Left lung (tissue), 10 donors: ENCODE measurements around the gene ARHGAP26. TPM values are rescaled to one million over a fixed set of nuclear protein-coding genes. Genes with fewer than 3 reads are reported as not detected.

Source experiments
- ATAC-seq: fragments of 200-7000 bp; cut with Tn5 transposase; one replicate; pipeline ENCODE4 v1.9.1; 2020; ENCODE audit warnings: moderate library complexity
- DNase-seq, 4 donors: peaks; one replicate each; pipeline ENCODE4 v3.0.0-alpha.2; 2013 to 2020
- H3K27ac ChIP-seq, 2 donors: fragments of 200-600 bp; sonication (generic) in 1 of 2; one replicate each; pipeline versions ENCODE4 v1.5.0 to v1.8.0; 2020 to 2021
- H3K27me3 ChIP-seq, 2 donors: fragments of 200-600 bp; sonication (generic) in 1 of 2; one replicate each; pipeline versions ENCODE4 v1.5.0 to v1.8.0; 2020 to 2021
- H3K36me3 ChIP-seq, 2 donors: fragments of 200-600 bp; sonication (generic) in 1 of 2; one replicate each; pipeline versions ENCODE4 v1.5.0 to v1.8.0; 2020 to 2021
- H3K4me1 ChIP-seq, 2 donors: fragments of 200-600 bp; one replicate each; pipeline ENCODE4 v1.8.0; 2021
- H3K4me3 ChIP-seq, 2 donors: fragments of 200-600 bp; sonication (generic) in 1 of 2; one replicate each; pipeline versions ENCODE4 v1.5.0 to v1.8.0; 2020 to 2021; ENCODE audit warnings: mild to moderate bottlenecking in 1 of 2
- H3K9me3 ChIP-seq, 2 donors: fragments of 200-600 bp; sonication (generic) in 1 of 2; one replicate each; pipeline versions ENCODE4 v1.5.0 to v1.8.0; 2020 to 2021
- intact Hi-C, 2 donors: fragments of 100-400 bp; cut with DNase I; formaldehyde crosslinking; loops; one replicate each; pipeline versions ENCODE4 v1.11.2 to v1.14.2; 2022
- polyA plus RNA-seq, 6 donors: library from polyadenylated mRNA; unstranded; fragments of 120-200 nt; gene quantifications; one replicate each; pipeline ENCODE4 v1.2.1, GENCODE V29; 2013; ENCODE audit not compliant: insufficient read length in 6 of 6
- total RNA-seq, 2 donors: library from RNA; stranded (reverse); fragmentation: NEBNext Ultra II Directional; extraction: Animal tissue kit (Norgen Biotek cat#: 25700); gene quantifications; one replicate each; pipeline ENCODE4 v1.2.1, GENCODE V29; 2021
- TF ChIP-seq, protein P1 (sequence below), 2 donors: fragments of 200-600 bp; sonication (generic) in 1 of 2; IDR thresholded peaks; one replicate each; pipeline versions ENCODE4 v1.5.0 to v1.8.0; 2021; ENCODE audit warnings: antibody characterized with exemption in 2 of 2
- donor health status: DM: no; HTN: yes; CAD: no.
- donor health status: DM: no; HTN: no; CAD: no.

Gene ARHGAP26
- total and polyA plus RNA-seq, 8 donors: 13.9 to 61.9 (median 14.9) TPM

DNA sequence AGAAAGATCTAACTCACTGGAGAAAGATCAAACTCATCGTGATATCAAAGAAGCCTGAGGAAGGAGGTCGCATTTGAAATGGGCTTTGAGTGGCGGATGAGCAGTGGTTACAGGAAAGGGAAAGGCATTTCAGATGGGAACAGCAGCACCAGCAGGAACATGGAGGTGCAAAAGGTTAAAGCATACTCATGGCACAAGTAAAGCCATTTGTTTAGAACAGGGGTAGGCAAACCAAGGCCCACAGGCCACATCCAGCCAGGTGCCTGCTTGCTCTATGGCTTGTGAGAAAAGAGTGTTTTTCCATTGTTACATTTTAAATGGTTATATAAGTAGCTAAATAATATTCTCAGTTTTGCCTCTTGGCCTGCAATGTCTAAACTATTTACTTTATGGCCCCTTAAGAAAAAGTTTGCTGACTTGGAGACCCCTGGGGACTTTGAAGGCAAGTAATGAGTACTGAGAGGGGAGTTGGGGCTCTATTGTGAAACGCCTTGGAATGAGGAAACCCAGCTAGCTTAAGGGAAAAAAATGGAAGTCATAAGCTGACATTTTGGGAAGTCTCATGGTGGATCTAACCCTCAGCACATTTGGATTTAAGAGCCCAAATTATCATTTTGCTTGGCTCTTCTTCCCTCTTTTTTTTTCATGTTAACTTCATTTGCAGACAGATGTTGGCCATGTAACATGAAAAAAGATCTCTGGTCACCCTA is 422.2 kb downstream of the ARHGAP26 start:
- DNase-seq (no peak), ATAC-seq (no peak)
- intact Hi-C loops: no loop called here
- Histone ChIP-seq H3K27ac (no peak overlapping the region), H3K36me3 (no peaks in the 10 kb centered on the region), H3K9me3 (peaks cover 0 to 12% of the 10 kb centered on the region in 2 donors), H3K27me3 (no peaks in the 10 kb centered on the region), H3K4me1 (peaks cover 6 to 14% of the 10 kb centered on the region in 2 donors), H3K4me3 (no peak overlapping the region)
- TF ChIP-seq, protein P1, sequence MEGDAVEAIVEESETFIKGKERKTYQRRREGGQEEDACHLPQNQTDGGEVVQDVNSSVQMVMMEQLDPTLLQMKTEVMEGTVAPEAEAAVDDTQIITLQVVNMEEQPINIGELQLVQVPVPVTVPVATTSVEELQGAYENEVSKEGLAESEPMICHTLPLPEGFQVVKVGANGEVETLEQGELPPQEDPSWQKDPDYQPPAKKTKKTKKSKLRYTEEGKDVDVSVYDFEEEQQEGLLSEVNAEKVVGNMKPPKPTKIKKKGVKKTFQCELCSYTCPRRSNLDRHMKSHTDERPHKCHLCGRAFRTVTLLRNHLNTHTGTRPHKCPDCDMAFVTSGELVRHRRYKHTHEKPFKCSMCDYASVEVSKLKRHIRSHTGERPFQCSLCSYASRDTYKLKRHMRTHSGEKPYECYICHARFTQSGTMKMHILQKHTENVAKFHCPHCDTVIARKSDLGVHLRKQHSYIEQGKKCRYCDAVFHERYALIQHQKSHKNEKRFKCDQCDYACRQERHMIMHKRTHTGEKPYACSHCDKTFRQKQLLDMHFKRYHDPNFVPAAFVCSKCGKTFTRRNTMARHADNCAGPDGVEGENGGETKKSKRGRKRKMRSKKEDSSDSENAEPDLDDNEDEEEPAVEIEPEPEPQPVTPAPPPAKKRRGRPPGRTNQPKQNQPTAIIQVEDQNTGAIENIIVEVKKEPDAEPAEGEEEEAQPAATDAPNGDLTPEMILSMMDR (IDR thresholded peaks at IDR 0.05): no peak

DNA sequence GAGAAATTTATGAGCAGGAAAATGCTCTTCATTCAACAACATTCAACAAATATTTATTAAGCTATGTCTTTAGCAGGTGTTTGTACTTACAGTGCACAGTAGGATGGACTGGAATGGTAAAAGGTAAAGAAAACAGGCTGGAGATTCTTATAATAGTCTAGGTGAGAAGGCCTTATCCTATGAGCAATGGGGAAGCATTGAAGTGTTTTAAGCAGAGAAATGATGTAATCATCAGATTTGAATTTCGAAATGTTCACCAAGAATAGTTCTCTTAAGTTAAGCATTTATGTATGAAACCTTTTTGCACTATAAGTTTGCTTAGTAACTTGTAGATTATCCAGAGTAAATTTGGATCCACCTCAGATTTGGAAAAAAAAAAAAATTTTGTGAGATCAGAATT is 424.0 kb downstream of the ARHGAP26 start:
- Histone ChIP-seq H3K9me3 (peaks cover 0 to 12% of the 10 kb centered on the region in 2 donors), H3K27ac (no peak overlapping the region), H3K27me3 (no peaks in the 10 kb centered on the region), H3K4me3 (no peak overlapping the region), H3K4me1 (peaks cover 6 to 14% of the 10 kb centered on the region in 2 donors), H3K36me3 (no peaks in the 10 kb centered on the region)
- TF ChIP-seq, protein P1 (IDR thresholded peaks at IDR 0.05): no peak
- ATAC-seq (peak; percentile 61), DNase-seq (no peak)
- intact Hi-C loops: no loop called here

DNA sequence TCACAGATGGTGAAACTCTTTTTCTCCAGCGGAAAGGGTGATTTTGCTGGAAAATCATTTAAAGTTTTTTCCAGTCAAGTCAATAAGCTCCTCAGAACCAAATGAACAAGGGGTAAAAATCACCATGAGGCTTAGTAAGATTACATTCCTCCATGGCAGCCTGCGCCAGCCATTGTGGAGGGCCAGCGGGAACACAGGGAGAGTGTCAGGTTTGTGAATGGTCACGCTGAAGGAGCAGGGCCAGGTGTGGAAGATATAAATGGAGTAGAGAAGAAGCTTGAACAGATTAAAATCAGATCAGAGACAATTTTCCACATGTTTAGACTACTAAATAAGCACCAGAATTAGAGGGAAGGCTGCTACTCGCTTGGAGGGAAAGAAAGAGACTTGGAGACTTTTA is 424.5 kb downstream of the ARHGAP26 start:
- Histone ChIP-seq H3K4me3 (no peak overlapping the region), H3K9me3 (peaks cover 0 to 12% of the 10 kb centered on the region in 2 donors), H3K4me1 (peaks cover 6 to 14% of the 10 kb centered on the region in 2 donors), H3K36me3 (no peaks in the 10 kb centered on the region), H3K27me3 (no peaks in the 10 kb centered on the region), H3K27ac (peak overlapping the region in 1 of 2 donors; percentile 7)
- TF ChIP-seq, protein P1 (IDR thresholded peaks at IDR 0.05): no peak
- DNase-seq (no peak), ATAC-seq (no peak)
- intact Hi-C loops: no loop called here

DNA sequence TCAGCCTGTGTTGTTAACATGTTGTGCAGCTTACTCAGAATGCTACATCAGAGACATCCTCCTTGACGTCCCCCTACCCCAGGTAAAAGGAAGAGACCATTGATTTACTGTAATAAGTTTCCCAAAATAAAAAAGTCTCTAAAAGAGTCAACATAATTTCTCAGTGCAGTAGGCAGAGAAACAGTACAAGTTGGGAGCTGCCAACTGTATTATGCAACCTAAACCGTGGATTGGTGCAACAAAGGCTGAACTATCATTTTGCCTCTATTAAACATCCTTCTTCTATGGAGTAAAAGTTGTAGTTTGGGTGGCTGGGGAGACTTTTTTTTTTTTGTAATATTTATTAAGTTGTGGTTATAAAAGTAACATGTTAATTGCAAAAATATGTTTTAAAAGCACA is 425.3 kb downstream of the ARHGAP26 start:
- Histone ChIP-seq H3K9me3 (peaks cover 0 to 6% of the 10 kb centered on the region in 2 donors), H3K27ac (peak overlapping the region in 1 of 2 donors; percentile 7), H3K27me3 (no peaks in the 10 kb centered on the region), H3K36me3 (no peaks in the 10 kb centered on the region), H3K4me1 (peaks cover 6 to 14% of the 10 kb centered on the region in 2 donors), H3K4me3 (no peak overlapping the region)
- ATAC-seq (peak; percentile 41), DNase-seq (peak in 1 of 4 donors; percentile 66)
- intact Hi-C loops: no loop called here
- TF ChIP-seq, protein P1 (IDR thresholded peaks at IDR 0.05): no peak

DNA sequence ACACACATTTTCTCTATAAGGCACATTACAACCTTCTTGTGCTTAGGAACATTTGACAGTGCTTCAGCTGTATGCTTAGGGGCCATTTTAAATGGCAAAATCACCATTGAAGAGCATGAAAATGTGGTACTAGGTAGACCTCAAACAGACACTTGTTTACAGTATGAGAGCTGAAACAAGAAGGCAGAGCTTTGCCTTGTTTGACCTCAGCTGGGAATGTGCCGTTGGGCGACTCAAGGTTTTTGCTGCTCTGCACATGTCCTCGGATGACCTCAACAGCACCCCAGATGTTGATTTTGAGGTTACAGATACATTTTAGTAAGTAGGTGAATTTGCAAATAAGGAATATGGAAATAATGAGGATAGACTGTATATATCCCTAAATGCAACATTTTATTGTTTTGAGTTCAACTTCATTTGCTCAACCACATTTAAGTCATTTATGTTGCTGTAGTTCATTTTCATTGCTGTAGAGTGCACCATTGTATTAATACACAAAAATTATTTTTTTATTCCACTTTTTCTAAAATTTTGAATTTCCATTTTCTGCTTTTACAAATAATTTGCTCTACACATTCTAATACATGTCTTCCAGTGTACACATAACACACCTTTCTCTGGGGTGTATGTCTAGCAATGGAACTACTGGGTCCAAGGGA is 426.6 kb downstream of the ARHGAP26 start:
- no peak overlapping the region for H3K27ac ChIP-seq
- DNase-seq (no peak), ATAC-seq (no peak)
- no peaks in the 10 kb centered on the region for H3K36me3 ChIP-seq
- intact Hi-C loops: no loop called here
- peaks cover 6 to 14% of the 10 kb centered on the region in 2 donors for H3K4me1 ChIP-seq
- no peak overlapping the region for H3K4me3 ChIP-seq
- no peaks in the 10 kb centered on the region for H3K27me3 ChIP-seq
- TF ChIP-seq, protein P1 (IDR thresholded peaks at IDR 0.05): no peak
- peaks cover 0 to 3% of the 10 kb centered on the region in 2 donors for H3K9me3 ChIP-seq
